Panc1 (cell line): Measurements from ENCODE around the gene CPNE4.

Experiments used
- CTCF ChIP-seq: fragments of 450-650 bp; IDR thresholded peaks from 2 replicates; pipeline ENCODE4 v1.5.1; 2017; ENCODE audit warnings: mild to moderate bottlenecking
- POLR2AphosphoS5 ChIP-seq: IDR thresholded peaks from 2 replicates; pipeline ENCODE4 v1.6.1; 2012; ENCODE audit warnings: mild to moderate bottlenecking, low read depth, low read length, moderate library complexity
- REST ChIP-seq, 2 experiments: IDR thresholded peaks; 2 replicates each; pipeline ENCODE4 v1.6.1; 2011 to 2012; ENCODE audit warnings: low read depth in 2 of 2, control low read depth in 1 of 2, low read length in 1 of 2, mild to moderate bottlenecking in 1 of 2, moderate library complexity in 1 of 2; ENCODE audit not compliant: insufficient read depth in 1 of 2
- TCF7L2 ChIP-seq: IDR thresholded peaks from 2 replicates; pipeline ENCODE4 v1.6.1; 2011; ENCODE audit warnings: mild to moderate bottlenecking, low read depth, low read length, inconsistent platforms

GRCh38 chr3:131846296-131846924, 188.4 kb downstream of the CPNE4 start:
- TF ChIP-seq CTCF (no peak), POLR2AphosphoS5 (no peak), REST (IDR thresholded peaks at IDR 0.05; ENCODE audit: insufficient read depth in 1 of 2, low read depth in 2 of 2, low read length in 1 of 2) (no peak), TCF7L2 (no peak)
